Measurements from ENCODE around the gene CCR1.
"Not testable (repeated sequence)": the region's sequence is repeated elsewhere in the genome, so short reads cannot be mapped to it uniquely, and the experiment has no call there.

Gene CCR1

DNA sequence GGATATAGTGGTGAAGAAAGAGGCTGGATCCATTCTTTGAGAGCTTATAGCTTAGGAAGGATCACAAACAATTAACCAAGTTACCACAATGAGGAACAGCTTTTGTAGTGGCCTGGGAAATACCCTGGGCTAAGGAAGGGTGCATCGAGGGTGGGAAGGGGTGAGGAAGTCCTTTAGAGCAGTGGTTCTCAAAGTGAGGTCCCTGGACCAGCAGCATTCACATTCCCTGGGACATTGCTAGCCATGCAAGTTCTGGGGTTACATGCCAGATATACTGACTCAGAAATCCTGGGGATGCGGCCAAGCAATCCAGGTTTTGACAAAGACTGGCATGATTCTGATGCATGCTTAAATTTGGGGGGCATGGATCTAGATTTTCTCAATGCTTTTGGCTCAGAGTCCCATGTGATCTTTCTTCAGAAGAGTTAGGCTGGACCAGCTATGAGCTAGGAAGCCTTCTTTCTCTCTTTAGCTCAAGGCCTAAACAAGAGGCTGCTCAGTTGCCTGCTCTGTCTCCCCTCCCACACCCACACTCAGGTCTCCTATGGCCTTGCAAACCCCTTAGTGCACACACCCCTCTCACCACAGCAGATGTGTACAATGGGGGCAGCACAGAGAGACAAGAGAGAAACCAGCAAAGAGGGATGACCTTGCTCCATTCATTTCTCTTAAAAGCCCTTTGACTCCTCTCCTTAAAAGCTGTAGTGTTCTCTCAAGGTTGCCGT lies 1.8 kb upstream of the CCR1 start:
- no peak for DNase-seq

DNA sequence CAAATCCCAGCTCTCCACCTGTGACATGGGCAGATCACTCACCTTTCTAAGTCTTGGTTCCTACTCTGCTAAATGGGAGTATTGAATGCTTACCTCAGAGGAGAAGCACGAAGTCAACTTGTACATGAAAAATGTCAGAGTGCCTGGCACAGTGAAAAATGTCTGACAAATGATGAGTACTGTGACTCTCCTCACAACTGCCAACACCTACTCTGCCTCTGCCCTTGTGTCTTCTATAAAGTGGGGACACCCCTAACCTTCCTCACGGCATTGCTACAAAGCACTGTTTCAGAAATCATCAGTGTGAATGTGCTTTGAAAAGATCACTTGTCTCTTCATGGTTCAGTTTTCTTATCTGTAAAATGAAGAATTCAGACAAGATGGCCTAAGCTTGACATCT lies 940 bp upstream of the CCR1 start:
- DNase-seq, result no peak

DNA sequence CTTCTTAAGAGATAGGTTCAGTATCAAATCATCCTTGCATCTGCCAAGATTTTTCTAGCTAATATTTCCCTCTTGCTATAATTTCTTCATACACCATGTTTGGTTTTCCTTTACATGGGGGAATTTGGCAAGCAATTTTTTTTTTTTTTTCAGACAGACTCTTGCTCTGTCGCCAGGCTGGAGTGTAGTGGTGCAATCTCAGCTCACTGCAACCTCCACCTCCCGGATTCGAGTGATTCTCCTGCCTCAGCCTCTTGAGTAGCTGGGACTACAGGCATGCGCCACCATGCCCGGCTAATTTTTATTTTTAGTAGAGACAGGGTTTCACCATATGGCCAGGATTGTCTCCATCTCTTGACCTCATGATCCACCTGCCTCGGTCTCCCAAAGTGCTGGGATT lies 599 bp downstream of the CCR1 start:
- not testable (repeated sequence) for DNase-seq

DNA sequence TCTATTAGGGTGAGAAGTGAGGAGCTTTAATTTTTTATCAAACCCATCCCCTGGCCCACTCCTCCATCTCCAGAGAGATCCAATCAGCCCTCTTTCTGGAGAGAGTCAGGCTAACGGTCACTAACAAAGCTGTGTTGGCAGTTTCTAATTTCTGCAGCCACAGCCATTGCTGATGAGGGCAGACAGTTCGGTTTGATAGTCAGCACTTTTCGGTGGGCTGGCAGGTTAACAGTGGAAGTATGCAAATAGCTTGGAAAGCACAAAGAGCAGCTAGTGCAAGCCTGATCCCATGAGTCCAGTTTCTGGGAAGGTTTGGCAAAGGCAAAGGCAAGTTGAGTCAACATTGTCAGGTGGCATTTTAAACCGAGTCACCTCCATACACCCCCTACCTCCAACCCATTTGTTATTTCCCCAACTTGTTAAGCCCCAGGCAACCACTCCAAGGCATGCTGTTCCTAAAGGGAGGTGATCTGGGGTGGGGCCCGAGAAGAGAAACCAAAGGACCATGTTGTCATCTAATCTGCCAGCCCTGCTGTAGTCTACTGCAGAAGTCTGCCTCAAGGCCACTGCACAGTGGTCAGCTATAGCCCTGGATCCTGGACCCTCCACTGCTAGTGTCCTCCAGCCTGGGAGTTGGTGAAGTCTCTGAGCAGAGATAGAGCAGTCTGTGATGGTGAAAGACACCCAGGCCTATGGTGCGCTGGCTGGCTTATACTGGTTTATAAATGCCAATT lies 1.7 kb downstream of the CCR1 start:
- no peak for DNase-seq

DNA sequence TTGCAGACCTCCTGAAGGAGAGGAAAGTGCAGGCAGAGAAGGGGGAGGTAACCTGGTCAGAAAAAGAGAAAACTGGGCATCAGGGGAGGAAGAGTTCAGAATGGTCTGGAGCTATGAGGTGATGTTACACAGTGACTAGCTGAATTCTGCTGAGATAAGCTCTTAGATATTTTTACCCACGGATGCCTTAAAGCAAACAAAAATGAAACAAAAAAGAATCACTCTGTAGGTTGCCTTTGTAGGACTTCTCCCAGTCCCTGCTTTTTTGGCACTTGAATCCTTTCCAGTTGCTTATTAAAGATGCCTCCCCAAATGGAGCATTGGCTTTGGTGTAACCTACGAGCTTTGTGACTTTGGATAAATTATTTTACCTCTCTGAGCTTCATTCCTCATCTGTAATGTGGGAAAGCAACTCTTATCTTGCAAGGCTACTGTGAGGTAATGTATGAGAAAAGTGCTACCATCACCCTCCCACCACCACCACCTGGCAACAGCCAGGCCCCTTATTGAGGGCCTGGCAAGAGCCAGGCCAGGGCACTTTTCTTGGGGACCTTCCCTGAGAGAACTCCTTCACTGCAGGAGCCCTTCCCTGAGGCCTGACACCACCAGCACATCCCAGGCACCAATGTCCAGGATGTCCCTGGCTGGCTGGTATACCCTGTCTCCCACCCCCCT lies 2.7 kb downstream of the CCR1 start:
- DNase-seq, result no peak

DNA sequence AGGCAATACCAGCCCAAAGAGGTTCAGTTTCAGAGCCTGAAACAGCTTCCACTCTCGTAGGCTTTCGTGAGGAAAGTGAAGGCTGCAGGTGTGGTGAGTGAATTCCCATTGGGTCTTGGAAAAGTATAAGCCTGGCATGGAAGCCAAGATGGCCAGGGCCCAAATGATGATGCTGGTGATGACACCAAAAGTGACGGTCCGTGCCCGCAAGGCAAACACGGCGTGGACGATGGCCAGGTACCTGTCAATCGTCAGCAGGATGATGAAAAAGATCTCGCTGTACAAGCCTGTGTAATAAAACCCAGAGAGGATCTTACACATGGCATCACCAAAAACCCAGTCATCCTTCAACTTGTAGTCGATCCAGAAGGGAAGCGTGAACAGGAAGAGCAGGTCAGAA lies 4.4 kb downstream of the CCR1 start:
- DNase-seq, result no peak

DNA sequence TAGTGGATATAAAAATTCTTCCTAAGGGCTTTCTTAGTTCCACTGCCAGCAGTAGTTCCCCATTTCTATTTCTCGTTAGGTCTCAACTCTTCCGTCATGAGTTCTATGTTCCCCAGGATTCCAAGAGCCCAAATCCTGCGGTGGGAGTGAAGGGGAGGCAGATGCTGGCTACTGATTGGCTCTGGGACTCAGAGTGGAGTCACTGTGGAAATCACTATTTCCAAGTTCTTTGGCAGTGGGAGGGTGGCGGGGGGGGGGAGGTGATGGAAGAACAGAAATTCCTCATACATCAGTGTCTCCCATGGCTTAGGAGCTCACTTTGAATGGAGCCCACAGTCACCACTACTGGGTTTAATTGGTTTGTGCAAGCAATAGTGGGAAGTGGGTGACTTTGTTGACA lies 5.6 kb downstream of the CCR1 start:
- DNase-seq, result no peak

DNA sequence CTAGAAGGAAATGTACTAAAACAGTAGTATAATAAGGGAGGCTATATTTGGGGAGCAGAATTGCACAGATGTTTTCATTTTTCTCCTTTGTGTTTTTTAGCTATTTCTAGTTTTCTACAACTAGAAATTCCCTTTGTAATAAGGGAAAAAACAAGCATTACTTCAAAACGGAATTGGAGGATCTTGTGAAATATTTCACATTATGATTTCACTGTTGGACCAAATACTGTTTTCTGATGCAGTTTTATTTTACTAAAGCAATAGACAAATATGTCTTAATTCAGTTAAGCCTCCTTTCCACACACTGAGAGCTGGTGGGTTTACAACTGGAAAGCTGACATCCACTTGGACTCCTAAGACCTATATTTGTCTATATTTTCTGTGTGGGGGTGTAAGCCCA lies 7.3 kb downstream of the CCR1 start:
- DNase-seq, result no peak

DNA sequence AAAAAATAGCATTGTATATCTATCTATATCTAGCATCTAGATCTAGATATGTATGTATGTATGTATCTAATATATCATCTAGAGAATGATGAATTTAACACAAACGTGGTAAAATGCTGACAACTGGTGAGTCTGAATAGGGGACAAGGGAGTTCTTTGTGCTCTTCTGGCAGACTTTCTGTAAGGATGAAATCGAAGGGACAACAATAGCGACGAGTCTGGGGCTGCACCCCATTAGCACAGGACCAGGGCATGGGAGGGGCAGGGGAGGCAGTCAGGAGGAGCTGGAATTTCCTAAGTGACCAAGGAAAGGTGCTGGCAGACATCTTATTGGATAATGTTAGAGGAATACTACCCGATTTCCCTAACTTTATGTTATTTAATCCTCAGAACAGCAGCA lies 7.9 kb downstream of the CCR1 start:
- no peak for DNase-seq

DNA sequence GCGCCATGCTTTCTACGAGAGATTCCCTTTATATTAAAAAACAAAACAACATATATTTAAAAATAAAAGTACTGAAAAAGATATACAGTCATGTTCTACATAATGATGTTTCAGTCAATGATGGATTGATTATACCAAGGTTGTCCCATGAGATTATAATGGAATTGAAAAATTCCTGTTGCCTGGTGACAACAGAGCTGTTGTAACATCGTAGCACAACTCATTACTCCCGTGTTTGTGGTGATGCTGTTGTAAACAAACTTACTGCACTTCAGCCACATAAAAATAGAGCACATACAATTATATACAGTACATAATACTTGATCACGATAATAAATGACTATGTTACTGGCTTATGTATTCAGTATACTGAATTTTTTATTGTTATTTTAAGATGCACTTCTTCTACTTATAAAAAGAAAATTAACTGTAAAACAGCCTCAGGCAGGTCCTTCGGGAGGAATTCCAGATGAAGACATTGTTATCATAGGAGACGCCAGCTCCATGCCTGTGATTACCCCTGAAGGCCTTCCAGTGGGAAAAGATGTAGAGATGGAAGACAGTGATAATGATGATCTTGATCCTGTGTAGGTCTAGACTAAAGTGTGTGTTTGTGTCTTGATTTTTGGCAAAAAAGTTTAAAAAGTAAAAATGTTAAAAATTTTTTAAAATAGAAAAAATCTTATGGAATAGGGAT lies 11.7 kb downstream of the CCR1 start:
- no peak for DNase-seq

DNA sequence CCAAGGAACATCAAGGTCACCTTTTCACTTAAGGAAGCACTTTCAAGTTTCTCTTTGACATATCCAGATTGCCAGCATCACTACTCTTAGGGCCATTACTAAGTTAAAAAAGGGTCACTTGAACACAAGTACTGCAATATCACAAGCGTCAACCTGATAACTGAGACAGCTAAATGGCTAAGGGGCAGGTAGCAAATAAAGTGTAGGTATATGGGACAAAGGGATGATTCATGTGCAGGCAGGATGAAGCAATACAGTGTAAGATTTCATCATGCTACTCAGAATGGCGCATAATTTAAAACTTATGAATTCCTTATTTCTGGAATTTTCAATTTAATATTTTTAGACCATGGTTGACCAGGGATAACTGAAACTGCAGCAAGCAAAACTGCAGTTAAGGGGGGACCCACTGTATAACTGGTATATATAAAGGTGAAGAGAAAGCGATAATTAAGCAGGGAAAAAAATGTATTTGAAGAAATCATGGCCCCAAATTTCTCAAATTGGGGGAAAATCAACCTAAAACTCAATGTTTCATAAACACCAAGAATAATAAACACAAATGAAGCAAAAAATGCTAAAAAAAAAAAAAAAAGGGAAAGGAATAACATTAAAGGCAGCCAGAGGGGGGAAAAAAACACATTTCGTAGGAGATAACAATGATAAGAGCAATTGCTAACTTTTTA lies 13.1 kb downstream of the CCR1 start:
- DNase-seq, result no peak

DNA sequence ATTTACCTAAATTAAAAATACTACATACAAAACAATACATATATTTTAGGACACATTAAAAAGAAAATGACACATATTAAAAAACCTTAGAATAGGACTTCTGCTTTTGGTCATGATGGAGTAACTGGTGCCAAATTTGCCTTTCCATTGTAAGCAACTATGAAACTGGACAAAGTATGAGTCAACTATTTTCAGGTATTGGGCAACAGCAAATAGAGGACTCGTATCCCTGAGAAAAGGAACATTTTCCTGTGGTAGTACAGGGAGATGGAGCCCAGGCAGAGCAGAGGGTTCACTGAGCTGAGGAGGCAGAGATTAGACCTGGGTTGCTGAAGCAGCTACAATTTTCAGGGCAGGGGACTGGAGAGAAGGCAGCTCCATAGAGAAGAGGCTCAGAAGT lies 14.7 kb downstream of the CCR1 start:
- DNase-seq, result no peak

DNA sequence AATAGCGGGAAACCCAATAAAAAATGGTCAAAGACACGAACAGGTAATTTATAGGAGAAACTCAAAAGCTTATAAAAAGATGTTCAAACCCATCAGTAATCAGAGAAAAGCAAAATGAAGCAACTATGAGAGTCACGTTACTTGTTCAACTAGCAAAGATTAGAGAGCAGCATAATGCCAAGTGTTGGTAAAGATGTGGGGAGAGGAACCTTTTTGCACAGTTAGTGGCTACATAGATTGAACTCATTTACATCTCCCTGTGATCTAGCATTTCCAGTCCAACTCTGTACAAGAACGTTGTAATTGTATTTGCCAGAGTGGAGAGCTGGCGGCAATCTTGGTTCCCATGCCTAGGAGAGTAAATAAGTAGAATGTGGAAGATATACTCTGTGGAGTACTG lies 15.2 kb downstream of the CCR1 start:
- DNase-seq, result no peak

DNA sequence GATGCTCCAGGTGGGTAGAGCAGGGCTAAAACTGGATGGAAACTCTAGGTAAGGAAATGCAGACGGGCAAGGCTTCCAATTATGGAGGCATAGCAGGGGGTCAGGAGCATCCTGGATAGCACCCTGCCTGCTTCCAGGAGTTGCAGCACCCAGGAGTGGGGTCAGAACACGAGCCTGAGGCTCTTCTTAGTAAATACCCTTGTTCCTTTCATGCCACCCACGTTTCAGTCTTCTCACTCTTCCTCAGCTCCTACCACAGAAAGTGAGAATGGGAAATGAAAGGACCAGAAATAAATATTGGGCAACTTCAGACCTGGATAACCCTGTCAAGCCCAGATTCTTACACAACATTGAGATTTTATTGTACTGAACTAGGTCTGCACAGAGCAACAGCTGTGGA lies 16.4 kb downstream of the CCR1 start:
- no peak for DNase-seq

DNA sequence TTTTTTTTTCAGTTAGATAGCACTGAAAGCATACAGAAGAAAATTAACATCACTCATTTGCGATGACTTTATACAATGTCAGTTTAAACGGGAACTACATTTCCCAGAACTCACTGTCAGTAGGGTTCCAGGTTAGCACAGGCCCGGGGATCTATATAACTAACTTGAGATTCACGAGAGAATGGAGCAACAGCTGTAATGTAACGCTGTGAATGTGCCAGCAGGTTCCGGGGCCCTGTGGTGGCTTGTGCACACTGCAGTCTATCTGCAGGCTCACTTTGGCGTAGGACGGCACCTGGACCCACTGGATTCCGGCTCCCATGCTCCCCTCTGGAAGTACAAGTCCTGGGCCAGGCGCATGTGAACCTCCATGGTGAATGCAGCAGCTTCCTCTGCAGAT lies 19.4 kb downstream of the CCR1 start:
- no peak for DNase-seq

DNA sequence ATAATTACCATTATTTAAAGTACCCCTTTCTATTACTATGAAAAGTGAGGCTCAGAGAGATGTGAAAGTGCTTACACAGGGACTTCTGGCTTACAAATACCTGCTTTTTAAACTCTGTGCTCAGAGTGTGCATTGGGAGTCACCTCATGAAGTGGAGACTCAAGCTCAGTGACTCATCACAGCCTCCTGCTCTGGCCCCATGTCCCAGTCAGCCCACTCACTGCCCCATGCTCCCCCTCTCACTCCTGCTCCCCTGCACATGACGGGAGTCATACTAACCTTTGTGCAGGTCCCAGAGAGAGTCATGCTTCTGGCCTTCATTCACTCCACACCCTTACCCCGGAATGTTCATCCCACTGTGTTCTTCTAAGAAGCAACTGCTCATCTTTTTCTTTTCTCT lies 20.2 kb downstream of the CCR1 start:
- DNase-seq, result no peak

DNA sequence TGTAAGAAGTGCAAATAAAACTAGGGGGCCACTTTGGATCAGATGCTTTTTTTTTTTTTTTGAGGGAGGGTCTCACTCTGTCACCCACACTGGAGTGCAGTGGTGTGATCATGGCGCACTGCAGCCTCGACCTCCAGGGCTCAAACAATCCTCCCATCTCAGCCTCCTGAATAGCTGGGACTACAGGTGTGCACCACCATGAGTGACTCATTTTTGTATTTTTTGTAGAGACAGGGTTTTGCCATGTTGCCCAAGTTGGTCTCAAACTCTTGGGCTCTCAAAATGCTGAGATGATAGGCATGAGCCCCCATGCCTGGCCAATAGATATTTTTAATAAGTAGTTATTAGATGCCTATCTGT lies 20.8 kb downstream of the CCR1 start:
- no peak for DNase-seq

DNA sequence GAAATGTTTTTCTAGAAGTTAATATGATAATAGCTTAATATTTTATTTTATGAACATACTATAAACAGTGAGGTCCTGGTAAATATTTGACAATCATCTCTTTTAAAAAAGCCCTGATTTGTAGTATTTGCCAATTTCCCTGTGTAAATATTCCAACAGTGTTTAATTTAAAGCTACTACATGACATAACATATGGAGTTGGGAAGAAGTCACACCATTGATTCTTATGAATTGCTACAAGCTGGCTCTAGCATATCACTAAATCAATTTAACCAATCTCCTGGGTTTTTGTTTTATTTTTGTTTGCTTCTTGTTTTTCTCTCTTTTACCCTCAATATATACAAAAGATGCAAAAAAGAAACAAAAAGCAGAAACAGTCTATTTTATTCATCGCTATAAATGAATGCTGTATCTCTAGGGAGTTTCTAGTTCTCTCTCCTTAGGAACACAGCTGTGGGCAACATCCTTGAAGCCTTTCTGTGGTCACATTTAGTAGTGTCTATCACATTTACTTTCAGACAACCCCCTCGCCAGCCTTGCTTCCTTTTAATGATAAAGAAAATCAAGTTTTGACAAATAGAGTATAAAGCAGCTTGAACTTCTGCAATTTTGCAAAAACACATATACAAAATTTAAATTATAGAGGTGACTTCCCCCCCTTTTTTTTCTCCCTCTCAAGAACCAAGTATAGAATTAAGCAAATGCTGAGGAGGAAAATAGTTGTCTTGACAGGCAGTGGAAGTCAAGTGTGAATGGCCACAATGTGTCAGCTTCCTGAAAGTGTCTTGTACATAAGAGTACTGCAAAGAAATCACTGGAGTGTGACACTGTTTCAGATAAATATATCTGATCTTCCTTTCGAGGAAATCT lies 21.4 kb downstream of the CCR1 start:
- DNase-seq, result peak; percentile 36

DNA sequence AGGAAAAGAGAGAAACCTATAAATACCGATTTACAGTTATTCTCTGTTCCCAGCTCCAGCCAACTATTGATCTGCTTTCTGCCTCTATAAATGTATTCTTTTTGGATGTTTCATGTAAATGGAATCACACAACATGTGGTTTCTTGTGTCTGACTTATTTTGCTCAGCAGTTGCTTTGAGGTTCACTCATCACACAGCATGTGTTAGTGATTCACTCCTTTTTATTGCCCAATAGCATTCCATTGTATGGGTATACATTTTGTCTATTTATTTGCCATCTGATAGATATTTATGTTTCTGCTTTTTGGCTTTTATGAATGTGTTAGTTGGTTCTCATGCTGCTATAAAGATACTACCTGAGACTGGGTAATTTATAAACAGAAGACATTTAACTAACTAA lies 23.6 kb downstream of the CCR1 start:
- peak; percentile 29 for DNase-seq

DNA sequence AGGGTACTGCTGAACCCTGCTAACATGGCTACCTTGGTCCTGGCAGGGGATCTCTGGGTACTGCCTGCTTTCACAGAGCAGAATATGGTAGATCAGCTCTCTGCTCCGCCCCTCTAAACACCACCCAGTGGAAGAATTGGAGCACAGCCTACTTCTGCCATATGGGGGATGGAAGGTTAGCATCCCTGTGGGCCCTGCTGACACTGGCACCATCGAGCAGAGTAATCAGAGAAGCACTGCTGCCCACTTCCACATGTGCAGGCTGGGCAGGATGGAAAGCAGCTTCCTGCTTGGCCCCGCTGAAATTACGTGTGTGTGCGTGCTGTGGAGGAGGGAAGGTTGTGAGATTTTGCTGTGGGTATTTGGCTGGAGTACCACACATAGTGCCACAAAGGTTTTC lies 24.8 kb downstream of the CCR1 start:
- no peak for DNase-seq

DNA sequence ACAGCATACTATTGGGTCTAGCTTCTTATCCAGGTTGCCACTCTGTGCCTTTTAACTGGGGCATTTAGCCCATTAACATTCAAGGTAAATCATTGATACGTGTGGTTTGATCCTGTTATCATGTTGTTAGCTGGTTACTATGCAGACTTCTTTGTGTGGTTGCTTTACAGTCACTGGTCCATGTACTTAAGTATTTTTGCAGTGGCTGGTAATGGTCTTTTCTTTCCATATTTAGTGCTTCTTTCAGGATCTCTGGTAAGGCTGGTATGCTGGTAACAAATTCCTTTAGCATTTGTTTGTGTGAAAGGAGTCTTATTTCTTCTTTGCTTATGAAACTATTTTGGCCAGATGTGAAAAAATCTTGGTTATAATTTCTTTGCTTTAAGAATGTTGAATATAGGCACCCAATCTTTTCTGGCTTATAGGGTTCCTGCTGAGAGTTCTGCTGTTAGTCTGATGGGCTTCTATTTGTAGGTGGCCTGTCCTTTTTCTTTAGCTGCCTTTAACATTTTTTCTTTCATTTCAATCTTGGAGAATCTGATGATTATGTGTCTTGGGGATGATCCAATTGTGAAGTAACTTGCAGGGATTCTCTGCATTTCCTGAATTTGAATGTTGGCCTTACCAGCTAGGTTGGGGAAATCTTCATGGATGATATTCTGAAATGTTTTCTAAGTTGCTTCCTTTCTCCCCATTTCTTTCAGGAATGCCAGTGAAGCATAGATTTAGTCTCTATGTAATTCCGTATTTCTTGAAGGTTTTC lies 39.3 kb downstream of the CCR1 start:
- no peak for DNase-seq

All from activated CD4-positive, alpha-beta T cell treated with anti-CD3 and anti-CD28 coated beads, Interleukin-2, Interleukin-6, amounts not matched to agents 100 ng/mL and 50 ng/mL, durations not matched to agents 16 hours and 8 hours (primary cell).